Measurements from ENCODE around the gene GPRASP3.
"Not testable (repeated sequence)": the region's sequence is repeated elsewhere in the genome, so short reads cannot be mapped to it uniquely, and the experiment has no call there.

GPRASP3 gene, protein sequence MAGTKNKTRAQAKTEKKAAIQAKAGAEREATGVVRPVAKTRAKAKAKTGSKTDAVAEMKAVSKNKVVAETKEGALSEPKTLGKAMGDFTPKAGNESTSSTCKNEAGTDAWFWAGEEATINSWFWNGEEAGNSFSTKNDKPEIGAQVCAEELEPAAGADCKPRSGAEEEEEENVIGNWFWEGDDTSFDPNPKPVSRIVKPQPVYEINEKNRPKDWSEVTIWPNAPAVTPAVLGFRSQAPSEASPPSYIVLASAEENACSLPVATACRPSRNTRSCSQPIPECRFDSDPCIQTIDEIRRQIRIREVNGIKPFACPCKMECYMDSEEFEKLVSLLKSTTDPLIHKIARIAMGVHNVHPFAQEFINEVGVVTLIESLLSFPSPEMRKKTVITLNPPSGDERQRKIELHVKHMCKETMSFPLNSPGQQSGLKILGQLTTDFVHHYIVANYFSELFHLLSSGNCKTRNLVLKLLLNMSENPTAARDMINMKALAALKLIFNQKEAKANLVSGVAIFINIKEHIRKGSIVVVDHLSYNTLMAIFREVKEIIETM

DNA sequence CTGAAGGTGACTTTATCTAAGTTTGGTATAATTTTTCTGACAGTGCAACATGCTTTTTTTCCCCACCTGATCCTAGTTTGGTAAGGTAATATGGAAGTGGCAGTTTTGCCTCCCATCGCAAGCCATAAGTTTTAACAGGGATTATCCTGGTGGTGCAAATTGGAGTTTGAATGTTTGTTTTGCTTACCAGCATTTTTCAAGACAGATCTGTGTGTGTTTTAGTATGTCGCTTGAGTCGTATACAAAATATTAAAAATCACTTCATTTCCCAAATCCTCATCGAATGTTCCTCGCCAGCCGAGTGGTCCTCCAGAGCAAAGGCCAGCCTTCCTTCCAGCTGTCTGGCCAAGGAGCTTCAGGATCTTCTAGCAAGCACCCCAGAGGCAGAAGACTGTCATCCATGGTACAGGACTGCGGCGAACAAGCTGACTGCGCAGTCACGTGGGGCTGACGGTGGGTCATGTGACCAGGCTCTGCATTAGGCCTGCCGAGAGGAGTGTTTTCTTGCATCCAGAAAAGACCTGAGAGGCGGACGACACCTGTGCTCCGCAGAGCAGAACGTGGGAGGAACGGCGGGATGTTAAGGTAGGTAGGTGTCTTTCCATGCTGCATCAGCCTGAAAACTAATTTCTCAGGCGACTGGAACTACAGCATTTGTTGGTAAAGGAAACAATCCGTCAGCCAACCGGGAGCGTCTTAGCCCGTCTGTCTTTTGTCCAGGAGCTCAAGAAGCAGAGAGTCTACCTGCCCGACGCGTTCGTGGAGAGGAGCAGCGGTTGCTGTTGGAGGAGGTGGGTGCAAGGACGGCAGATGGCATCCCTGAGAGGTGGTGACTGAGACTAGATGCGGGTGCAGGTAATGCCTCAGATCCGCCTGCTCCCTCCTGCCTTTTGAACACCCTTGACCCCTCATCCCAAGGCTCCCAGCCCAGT, at the start of gene GPRASP3:
Gene GPRASP3 (plus strand): TSS at position 507 of the 932 bp plus-strand sequence. CDS start 28,253 bp downstream, outside the sequence.
- peak; percentile 66 for DNase-seq (ENCODE audit: low spot score)

GRCh38 chrX:102672856-102673255, 47.7 kb upstream of the GPRASP3 start:
- no peak for DNase-seq (ENCODE audit: low spot score)

DNA sequence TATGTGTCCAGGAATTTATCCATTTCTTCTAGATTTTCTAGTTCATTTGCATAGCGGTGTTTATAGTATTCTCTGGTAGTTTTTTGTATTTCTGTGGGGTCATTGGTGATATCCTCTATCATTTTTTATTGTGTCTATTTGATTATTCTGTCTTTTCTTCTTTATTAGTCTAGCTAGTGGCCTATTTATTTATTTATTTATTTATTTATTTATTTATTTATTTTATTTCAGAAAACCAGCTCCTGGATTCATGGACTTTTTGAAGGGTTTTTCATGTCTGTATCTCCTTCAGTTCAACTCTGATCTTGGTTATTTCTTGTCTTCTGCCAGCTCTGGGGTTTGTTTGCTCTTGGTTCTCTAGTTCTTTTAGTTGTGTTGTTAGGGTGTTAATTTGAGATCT, 43.1 kb upstream of the GPRASP3 start:
- not testable (repeated sequence) for DNase-seq (ENCODE audit: low spot score)

DNA sequence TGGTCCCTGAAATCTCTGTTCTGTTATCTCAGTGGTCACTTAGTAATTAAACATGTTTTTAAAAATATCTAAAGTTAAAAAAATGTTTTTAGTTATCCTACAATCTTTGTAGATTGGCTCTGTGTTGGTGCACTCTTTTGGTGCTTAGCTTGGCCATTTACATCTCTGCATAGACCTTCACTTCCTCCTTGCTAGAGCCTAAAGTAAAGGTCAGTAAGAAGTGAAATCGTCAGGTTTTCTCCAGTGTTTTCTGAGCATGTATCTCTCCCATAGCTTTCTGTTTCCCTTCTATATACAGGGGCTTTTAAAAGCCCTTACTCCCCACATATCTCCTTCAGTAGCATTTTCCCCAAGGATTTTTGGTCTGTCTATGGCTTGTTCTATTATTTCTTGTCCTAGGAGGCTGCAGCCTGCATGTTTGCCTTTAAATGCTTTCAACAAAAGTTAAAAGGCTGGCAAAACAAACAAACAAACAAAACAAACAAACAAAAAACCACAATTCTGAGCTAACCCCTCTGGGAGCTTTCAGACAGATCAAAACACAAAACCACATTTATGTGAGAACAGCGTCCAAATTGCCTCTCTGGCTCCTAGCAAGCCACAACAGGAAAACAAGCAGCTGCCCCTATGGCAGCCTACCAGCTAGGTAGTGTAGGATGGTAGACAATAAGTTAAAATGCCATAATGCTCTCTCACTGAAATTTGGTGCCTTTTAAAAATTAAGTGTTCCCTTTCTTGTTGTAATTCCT, 35.6 kb upstream of the GPRASP3 start:
- no peak for DNase-seq (ENCODE audit: low spot score)

DNA sequence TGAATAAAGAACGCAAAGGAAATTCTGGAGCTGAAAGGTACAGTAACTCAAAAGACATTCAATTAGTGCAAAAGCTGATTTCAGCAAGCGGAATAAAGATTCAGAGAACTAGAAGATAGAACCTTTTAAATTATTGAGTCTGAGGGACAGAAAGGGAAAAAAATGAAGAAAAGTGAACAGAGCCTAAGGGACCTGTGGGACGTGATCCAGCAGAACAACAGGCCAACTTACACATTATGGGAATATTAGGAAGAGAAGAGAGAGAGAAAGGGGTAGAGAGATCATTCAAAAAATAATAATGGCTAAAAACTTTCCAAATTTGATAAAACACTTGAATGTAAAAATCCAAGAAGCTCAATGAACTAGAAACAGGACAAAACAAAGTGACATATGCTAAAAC, 25.8 kb upstream of the GPRASP3 start:
- no peak for DNase-seq (ENCODE audit: low spot score)

DNA sequence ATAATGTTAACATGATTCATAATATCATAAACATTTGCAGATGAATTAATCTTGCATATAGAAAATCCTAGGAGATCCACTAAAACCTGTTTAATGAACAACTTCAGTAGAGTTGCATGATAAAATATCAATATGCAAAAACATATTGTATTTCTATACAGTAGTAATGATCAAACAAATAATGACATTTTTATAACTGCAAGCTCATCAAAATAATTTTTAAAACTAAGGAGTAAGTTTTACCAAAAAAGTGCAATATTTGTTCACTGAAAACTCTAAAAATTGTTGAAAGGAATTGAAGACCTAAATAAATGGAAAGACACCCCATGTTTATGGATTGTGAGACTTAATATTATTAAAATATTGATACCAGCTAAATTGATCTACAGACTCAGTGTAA, 24.2 kb upstream of the GPRASP3 start:
- no peak for DNase-seq (ENCODE audit: low spot score)

DNA sequence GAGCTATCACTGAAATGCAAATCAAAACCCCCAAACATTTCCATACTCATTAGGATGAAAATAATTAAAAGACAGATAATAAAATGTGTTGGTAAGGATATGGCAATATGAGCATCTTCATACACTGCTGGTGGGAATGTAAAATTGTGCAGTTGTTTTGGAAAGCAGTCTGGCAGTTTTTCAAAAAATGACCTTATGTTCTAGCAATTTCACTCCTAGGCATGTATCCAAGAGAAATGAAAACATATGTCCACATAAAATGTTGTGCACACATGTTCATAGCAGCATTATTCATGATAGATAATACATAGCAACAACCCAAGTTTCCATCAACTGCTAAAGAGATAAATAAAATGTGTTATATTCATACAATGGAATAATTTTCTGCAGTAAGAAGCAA, 23.0 kb upstream of the GPRASP3 start:
- no peak for DNase-seq (ENCODE audit: low spot score)

DNA sequence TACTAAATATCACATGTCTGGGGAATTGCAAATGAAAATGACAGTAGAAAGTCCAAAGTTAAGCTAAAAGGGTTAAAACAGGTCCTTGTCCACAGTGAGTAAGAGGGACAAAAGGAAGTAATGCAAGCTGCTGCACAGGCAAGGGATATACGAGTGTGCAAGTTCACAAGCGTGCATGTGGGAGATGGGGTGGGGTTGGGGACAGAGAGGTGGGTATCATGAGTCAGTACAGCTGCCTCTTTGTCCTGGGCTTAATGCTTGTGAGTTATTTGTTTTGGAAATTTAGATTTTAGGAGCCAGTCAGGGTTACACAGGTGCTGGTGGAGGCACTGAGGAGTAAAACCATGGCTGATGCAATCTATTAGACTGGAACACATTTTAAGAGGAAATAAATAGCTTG, 11.6 kb upstream of the GPRASP3 start:
- DNase-seq (ENCODE audit: low spot score) = no peak

- DNase-seq (ENCODE audit: low spot score) = no peak
These were observed 8.7 kb upstream of the GPRASP3 start for GRCh38 chrX:102711872-102712215.

DNA sequence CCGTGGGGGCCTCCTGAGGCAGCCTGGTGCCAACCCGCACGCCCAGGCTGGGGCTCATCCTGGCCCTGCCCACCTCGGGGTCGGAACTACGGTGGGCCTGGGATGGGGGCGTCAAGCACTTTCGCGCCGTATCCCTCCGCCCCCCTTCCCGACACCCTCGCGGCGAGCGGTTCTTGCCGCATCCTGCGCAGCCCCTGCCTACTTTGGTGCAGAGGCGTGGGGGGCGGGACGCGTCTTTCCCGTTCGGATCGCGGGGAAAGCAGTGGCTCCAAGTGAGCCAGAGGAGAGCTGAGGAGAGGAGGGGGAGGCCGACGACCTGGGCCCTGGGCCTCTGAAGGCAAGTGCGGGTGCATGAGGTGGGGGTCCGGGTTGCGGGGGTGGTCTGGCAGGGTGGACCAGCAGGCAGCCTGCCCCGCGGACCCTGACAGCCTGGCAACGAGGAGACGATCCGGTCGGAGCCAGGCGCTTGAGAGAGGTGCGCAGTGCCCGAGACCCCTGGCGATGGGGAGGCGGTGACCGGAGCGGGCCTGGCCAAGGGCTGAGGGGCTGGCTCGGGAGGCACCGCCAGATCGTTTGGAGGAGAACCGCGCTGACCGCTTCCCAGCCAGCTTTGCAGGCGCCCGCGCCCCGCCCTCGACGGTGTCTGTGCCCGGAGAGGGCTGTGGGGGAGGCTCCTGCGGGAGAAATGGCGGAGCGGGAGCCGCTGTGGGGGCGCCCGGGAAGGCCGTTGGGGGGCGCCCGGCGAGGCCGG, 8.2 kb upstream of the GPRASP3 start, which contains the start of gene GPRASP2:
Gene GPRASP2 (plus strand): TSS at position 233 of the 751 bp plus-strand sequence. CDS start 2,422 bp downstream, outside the sequence.
- DNase-seq (ENCODE audit: low spot score) = peak; percentile 18

DNA sequence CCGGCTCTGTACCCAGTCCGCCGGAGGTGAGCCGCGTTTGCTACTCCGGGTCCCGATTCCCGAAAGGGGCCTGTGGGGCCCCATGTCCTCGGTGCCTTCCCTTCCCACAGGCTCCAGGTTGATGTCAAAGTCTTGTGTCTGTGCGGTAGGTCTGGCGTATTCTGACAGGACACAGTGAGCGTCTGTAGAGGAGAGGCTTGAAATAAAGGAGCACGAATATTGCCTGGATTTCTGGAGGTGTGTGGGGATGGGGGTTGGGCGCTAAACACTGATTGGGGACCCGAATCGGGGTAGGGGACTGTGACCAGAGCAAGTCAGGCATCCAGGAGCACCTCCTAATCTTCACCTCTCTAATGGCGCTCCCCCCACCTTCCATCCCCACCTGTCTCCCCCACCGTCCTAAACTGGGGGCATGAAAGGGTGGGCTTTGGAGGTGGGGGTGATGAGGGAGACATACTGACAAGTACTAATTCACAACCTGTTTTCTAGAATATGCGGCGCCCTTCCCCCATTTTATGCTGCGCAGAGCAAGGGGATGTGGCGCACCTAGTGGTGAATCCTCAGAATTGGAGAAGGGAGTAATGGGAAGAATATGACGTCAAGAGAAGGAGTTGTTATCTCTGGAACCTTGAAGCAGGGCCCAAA, 7.4 kb upstream of the GPRASP3 start:
- DNase-seq (ENCODE audit: low spot score) = peak; percentile 57

DNA sequence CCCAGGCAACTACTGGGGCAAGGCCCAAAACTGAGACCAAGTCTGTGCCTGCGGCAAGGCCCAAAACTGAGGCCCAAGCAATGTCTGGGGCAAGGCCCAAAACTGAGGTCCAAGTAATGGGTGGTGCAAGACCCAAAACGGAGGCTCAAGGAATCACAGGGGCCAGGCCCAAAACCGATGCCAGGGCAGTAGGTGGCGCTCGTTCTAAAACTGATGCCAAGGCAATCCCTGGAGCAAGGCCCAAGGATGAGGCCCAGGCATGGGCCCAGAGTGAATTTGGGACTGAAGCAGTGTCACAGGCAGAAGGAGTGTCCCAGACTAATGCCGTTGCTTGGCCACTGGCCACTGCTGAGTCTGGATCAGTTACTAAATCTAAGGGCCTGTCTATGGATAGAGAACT, 5.5 kb upstream of the GPRASP3 start:
- DNase-seq (ENCODE audit: low spot score) = no peak

- no peak for DNase-seq (ENCODE audit: low spot score)
These were observed 4.6 kb upstream of the GPRASP3 start for GRCh38 chrX:102715967-102716366.

DNA sequence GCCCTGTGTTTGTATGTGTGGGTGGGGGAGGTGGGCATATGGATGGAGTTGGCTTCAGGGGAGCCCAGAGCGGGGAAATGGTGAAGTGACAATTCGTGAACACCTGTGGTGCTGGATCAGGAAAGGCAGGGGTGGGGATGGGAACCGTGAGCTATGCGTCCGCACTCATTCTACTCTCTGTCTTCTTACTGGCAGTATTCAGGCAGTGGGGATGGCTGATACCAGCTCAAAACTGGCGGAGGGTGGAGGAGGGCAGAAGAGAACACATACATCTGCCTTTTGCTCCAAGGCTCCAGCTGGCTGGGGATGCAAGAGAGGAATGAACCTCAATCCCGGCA, 595 bp downstream of the GPRASP3 start:
- DNase-seq (ENCODE audit: low spot score) = not testable (repeated sequence)

- peak; percentile 40 for DNase-seq (ENCODE audit: low spot score)
These were observed 2.9 kb downstream of the GPRASP3 start for GRCh38 chrX:102723456-102723855.

- no peak for DNase-seq (ENCODE audit: low spot score)
These were observed 7.2 kb downstream of the GPRASP3 start for GRCh38 chrX:102727761-102728160.

GRCh38 chrX:102728646-102729045, 8.1 kb downstream of the GPRASP3 start:
- DNase-seq (ENCODE audit: low spot score) = no peak

GRCh38 chrX:102739657-102740056, 19.1 kb downstream of the GPRASP3 start:
- no peak for DNase-seq (ENCODE audit: low spot score)

DNA sequence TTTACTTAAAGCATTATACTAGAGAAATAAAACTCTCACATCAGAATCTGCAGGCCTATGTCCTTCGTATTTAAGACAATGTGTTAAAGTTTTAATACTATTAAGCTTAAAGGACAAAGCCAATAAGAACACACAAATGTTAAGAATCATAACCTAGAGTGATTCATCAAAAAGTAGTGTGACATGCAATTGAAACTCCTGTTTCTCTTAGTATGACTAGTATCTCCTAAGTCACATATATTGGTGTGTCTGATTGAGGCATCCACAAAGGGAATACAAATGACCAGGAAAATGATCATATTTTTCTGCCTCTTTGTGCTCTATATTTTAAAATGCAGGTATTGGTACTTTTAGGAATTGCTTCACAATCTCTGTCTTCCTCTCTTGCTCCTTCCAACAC, 23.8 kb downstream of the GPRASP3 start:
- no peak for DNase-seq (ENCODE audit: low spot score)

- no peak for DNase-seq (ENCODE audit: low spot score)
These were observed 24.9 kb downstream of the GPRASP3 start for GRCh38 chrX:102745513-102745856.
